Ureter (tissue), 1 donor: ENCODE data around the gene CPVL. TPM values are rescaled to one million over a fixed set of nuclear protein-coding genes. Genes with fewer than 3 reads are reported as not detected.

Source experiments
- DNase-seq: peaks from one replicate; pipeline ENCODE4 v3.0.0-alpha.2; 2020; ENCODE audit warnings: low spot score
- total RNA-seq: library from RNA; stranded (reverse); gene quantifications from one replicate; pipeline ENCODE4 v1.2.4, GENCODE V29; 2023
- donor health status: DM: yes; HTN: yes; CAD: no.

Gene CPVL
- total RNA-seq, 1 donor from 2014 or later = 15.6 TPM

GRCh38 chr7:28976022-28976421 is 170.3 kb downstream of the CPVL start:
- DNase-seq = no peak

GRCh38 chr7:28973591-28973990 is 172.7 kb downstream of the CPVL start:
- DNase-seq = no peak

GRCh38 chr7:28964056-28964455 is 182.3 kb downstream of the CPVL start:
- no peak for DNase-seq

- DNase-seq = no peak
Observed at GRCh38 chr7:28961972-28962371, 184.4 kb downstream of the CPVL start.

GRCh38 chr7:28960071-28960840 is 186.1 kb downstream of the CPVL start:
- DNase-seq = no peak

GRCh38 chr7:28958980-28959347 is 187.4 kb downstream of the CPVL start:
- no peak for DNase-seq

- peak; percentile 79 for DNase-seq
Observed at GRCh38 chr7:28958235-28958979, 187.9 kb downstream of the CPVL start, which contains the start of gene TRIL. Gene TRIL (minus strand): TSS chr7:28958330. CDS start chr7:28958046, 284 bp downstream.

- DNase-seq = no peak
Observed at GRCh38 chr7:28957751-28958234, 188.5 kb downstream of the CPVL start.

GRCh38 chr7:28957064-28957750 is 189.1 kb downstream of the CPVL start:
- peak; percentile 46 for DNase-seq

- DNase-seq = peak; percentile 70
Observed at GRCh38 chr7:28956608-28957063, 189.7 kb downstream of the CPVL start.

- peak; percentile 80 for DNase-seq
Observed at GRCh38 chr7:28955718-28956607, 190.4 kb downstream of the CPVL start.

GRCh38 chr7:28955356-28955717 is 191.0 kb downstream of the CPVL start:
- DNase-seq = no peak

GRCh38 chr7:28954946-28955345 is 191.4 kb downstream of the CPVL start:
- no peak for DNase-seq

GRCh38 chr7:28954471-28954870 is 191.9 kb downstream of the CPVL start:
- DNase-seq = no peak

- DNase-seq = no peak
Observed at GRCh38 chr7:28953633-28954032, 192.7 kb downstream of the CPVL start.

Other genes starting within 250 kb of the CPVL start
- 1.6 TPM for gene TRIL, start 188.2 kb downstream of the CPVL start, total RNA-seq
- gene CHN2, start 48.2 kb upstream of the CPVL start, total RNA-seq = 34.2 TPM